HUES64 (cell line): ENCODE results near the gene PLCB2.

ENCODE experiments used
- H3K27ac ChIP-seq: 2 replicates; pipeline ENCODE4 v1.7.0; 2013; ENCODE audit warnings: low read depth, low read length, inconsistent platforms
- H3K27me3 ChIP-seq: 2 replicates; pipeline ENCODE4 v1.6.1; 2013; ENCODE audit warnings: mild to moderate bottlenecking, low read length; ENCODE audit not compliant: insufficient read depth
- H3K36me3 ChIP-seq: 2 replicates; pipeline ENCODE4 v1.6.1; 2013; ENCODE audit warnings: mild to moderate bottlenecking, low read length; ENCODE audit not compliant: insufficient read depth
- H3K4me1 ChIP-seq: 2 replicates; pipeline ENCODE4 v1.6.1; 2013; ENCODE audit warnings: mild to moderate bottlenecking, low read length, moderate library complexity; ENCODE audit not compliant: insufficient read depth
- H3K4me3 ChIP-seq: 2 replicates; pipeline ENCODE4 v1.5.1; 2013; ENCODE audit warnings: mild to moderate bottlenecking, low read length, moderate library complexity
- H3K9ac ChIP-seq: 2 replicates; pipeline ENCODE4 v1.6.1; 2013; ENCODE audit warnings: mild to moderate bottlenecking, low read depth, low read length
- H3K9me3 ChIP-seq: 2 replicates; pipeline ENCODE4 v1.6.1; 2013; ENCODE audit warnings: low read depth, low read length; ENCODE audit not compliant: insufficient read depth
- WGBS: fragments of 150-250, 120-280 bp; methylation state at CpG from one replicate; pipeline ENCODE4 v1.1.7; 2013; ENCODE audit warnings: missing lambda C conversion rate; 5-methylcytosine and 5-hydroxymethylcytosine counted together

PLCB2 gene

GRCh38 chr15:40282147-40282868 lies 25.4 kb downstream of the PLCB2 start:
- 1% methylated on average over 92 of the region's 92 CpGs for WGBS
- Histone ChIP-seq H3K27me3 (peaks cover 78% of the 10 kb centered on the region), H3K4me1 (peaks cover 40% of the 10 kb centered on the region), H3K9me3 (no peaks in the 10 kb centered on the region), H3K36me3 (no peaks in the 10 kb centered on the region), H3K9ac (no peak overlapping the region), H3K27ac (no peak overlapping the region), H3K4me3 (peak overlapping the region; percentile 45)

GRCh38 chr15:40281801-40282146 lies 26.0 kb downstream of the PLCB2 start:
- Histone ChIP-seq H3K4me1 (peaks cover 40% of the 10 kb centered on the region), H3K9me3 (no peaks in the 10 kb centered on the region), H3K9ac (no peak overlapping the region), H3K4me3 (peak overlapping the region; percentile 45), H3K27me3 (peaks cover 75% of the 10 kb centered on the region), H3K36me3 (no peaks in the 10 kb centered on the region), H3K27ac (no peak overlapping the region)
- WGBS: 1% methylated on average over 51 of the region's 51 CpGs

- H3K9ac ChIP-seq: no peak overlapping the region
- peaks cover 69% of the 10 kb centered on the region for H3K27me3 ChIP-seq
- WGBS: 10% methylated on average over 43 of the region's 43 CpGs
- H3K27ac ChIP-seq: no peak overlapping the region
- H3K9me3 ChIP-seq: no peaks in the 10 kb centered on the region
- H3K4me3 ChIP-seq: peak overlapping the region; percentile 45
- peaks cover 35% of the 10 kb centered on the region for H3K4me1 ChIP-seq
- no peaks in the 10 kb centered on the region for H3K36me3 ChIP-seq
Measured at GRCh38 chr15:40281057-40281800, 26.5 kb downstream of the PLCB2 start.

- Histone ChIP-seq H3K4me3 (peak overlapping the region; percentile 45), H3K36me3 (no peaks in the 10 kb centered on the region), H3K27me3 (peaks cover 67% of the 10 kb centered on the region), H3K9ac (no peak overlapping the region), H3K27ac (no peak overlapping the region), H3K9me3 (no peaks in the 10 kb centered on the region), H3K4me1 (peaks cover 27% of the 10 kb centered on the region)
- 6% methylated on average over 29 of the region's 30 CpGs for WGBS
Measured at GRCh38 chr15:40280260-40281056, 27.3 kb downstream of the PLCB2 start.

- H3K27ac ChIP-seq: no peak overlapping the region
- H3K27me3 ChIP-seq: peaks cover 62% of the 10 kb centered on the region
- no peak overlapping the region for H3K9ac ChIP-seq
- H3K4me1 ChIP-seq: peaks cover 20% of the 10 kb centered on the region
- H3K4me3 ChIP-seq: peak overlapping the region; percentile 45
- H3K36me3 ChIP-seq: no peaks in the 10 kb centered on the region
- WGBS: 3% methylated on average over 40 of the region's 40 CpGs
- H3K9me3 ChIP-seq: no peaks in the 10 kb centered on the region
Measured at GRCh38 chr15:40279437-40280141, 28.1 kb downstream of the PLCB2 start.

- 74% methylated on average over 10 of the region's 10 CpGs for WGBS
- peaks cover 20% of the 10 kb centered on the region for H3K4me1 ChIP-seq
- no peak overlapping the region for H3K4me3 ChIP-seq
- H3K27me3 ChIP-seq: peaks cover 48% of the 10 kb centered on the region
- no peak overlapping the region for H3K9ac ChIP-seq
- no peaks in the 10 kb centered on the region for H3K36me3 ChIP-seq
- H3K9me3 ChIP-seq: no peaks in the 10 kb centered on the region
- H3K27ac ChIP-seq: no peak overlapping the region
Measured at GRCh38 chr15:40278026-40278425, 29.7 kb downstream of the PLCB2 start.

- 86% methylated on average over 16 of the region's 16 CpGs for WGBS
- H3K9ac ChIP-seq: no peak overlapping the region
Measured at GRCh38 chr15:40277471-40277870, 30.3 kb downstream of the PLCB2 start.

GRCh38 chr15:40276927-40277326 lies 30.8 kb downstream of the PLCB2 start:
- Histone ChIP-seq H3K27ac (no peak overlapping the region), H3K9ac (no peak overlapping the region), H3K9me3 (no peaks in the 10 kb centered on the region), H3K36me3 (no peaks in the 10 kb centered on the region), H3K4me1 (peaks cover 20% of the 10 kb centered on the region), H3K4me3 (no peak overlapping the region), H3K27me3 (peaks cover 37% of the 10 kb centered on the region)
- 89% methylated on average over 4 of the region's 4 CpGs for WGBS

More at GRCh38 chr15:40277471-40277870, 30.3 kb downstream of the PLCB2 start:
- H3K9me3 ChIP-seq: no peaks in the 10 kb centered on the region
- no peaks in the 10 kb centered on the region for H3K36me3 ChIP-seq
- no peak overlapping the region for H3K4me3 ChIP-seq
- H3K4me1 ChIP-seq: peaks cover 20% of the 10 kb centered on the region
- H3K27me3 ChIP-seq: peaks cover 43% of the 10 kb centered on the region
- H3K27ac ChIP-seq: no peak overlapping the region

GRCh38 chr15:40275954-40276353 lies 31.8 kb downstream of the PLCB2 start:
- Histone ChIP-seq H3K4me3 (no peak overlapping the region), H3K27ac (no peak overlapping the region), H3K27me3 (peaks cover 27% of the 10 kb centered on the region), H3K9ac (no peak overlapping the region), H3K9me3 (no peaks in the 10 kb centered on the region), H3K36me3 (no peaks in the 10 kb centered on the region), H3K4me1 (peaks cover 14% of the 10 kb centered on the region)
- 90% methylated on average over 7 of the region's 7 CpGs for WGBS

GRCh38 chr15:40275523-40275922 lies 32.2 kb downstream of the PLCB2 start:
- peaks cover 10% of the 10 kb centered on the region for H3K4me1 ChIP-seq
- no peak overlapping the region for H3K27ac ChIP-seq
- peaks cover 23% of the 10 kb centered on the region for H3K27me3 ChIP-seq
- no peak overlapping the region for H3K9ac ChIP-seq
- no peak overlapping the region for H3K4me3 ChIP-seq
- no peaks in the 10 kb centered on the region for H3K9me3 ChIP-seq
- WGBS: 93% methylated on average over 5 of the region's 5 CpGs
- H3K36me3 ChIP-seq: no peaks in the 10 kb centered on the region
